Heart left ventricle (tissue), 16 donors: ENCODE data around the gene SLC7A1. TPM values are rescaled to one million over a fixed set of nuclear protein-coding genes. Genes with fewer than 3 reads are reported as not detected.

Source experiments
- ATAC-seq, 4 donors: fragments of 200-7000 bp; cut with Tn5 transposase; one replicate each; pipeline ENCODE4 v1.9.1; 2020 to 2022; ENCODE audit warnings: moderate library complexity in 4 of 4, mild to moderate bottlenecking in 3 of 4, moderate number of reproducible peaks in 1 of 4
- DNase-seq, 5 donors: peaks; one replicate each; pipeline ENCODE4 v3.0.0-alpha.2; 2020
- H3K27ac ChIP-seq, 12 donors: fragments of 200-600 bp; sonication (generic) in 4 of 12; one replicate each; pipeline versions ENCODE4 v1.5.0 to v1.8.0; 2016 to 2022; ENCODE audit warnings: mild to moderate bottlenecking in 2 of 12
- H3K27me3 ChIP-seq, 9 donors: fragments of 200-600 bp; sonication (generic) in 2 of 9; one replicate each; pipeline versions ENCODE4 v1.5.1 to v1.8.0; 2016 to 2022; ENCODE audit warnings: mild to moderate bottlenecking in 3 of 9
- H3K36me3 ChIP-seq, 9 donors: fragments of 200-600 bp; sonication (generic) in 2 of 9; one replicate each; pipeline versions ENCODE4 v1.5.0 to v1.8.0; 2018 to 2022; ENCODE audit warnings: mild to moderate bottlenecking in 2 of 9
- H3K4me1 ChIP-seq, 12 donors: fragments of 200-600 bp; sonication (generic) in 4 of 12; one replicate each; pipeline versions ENCODE4 v1.5.0 to v1.8.0; 2016 to 2022; ENCODE audit warnings: mild to moderate bottlenecking in 3 of 12
- H3K4me3 ChIP-seq, 12 donors: fragments of 200-600 bp; sonication (generic) in 4 of 12; one replicate each; pipeline versions ENCODE4 v1.5.0 to v1.8.0; 2017 to 2022; ENCODE audit warnings: mild to moderate bottlenecking in 9 of 12, moderate library complexity in 4 of 12
- H3K9me3 ChIP-seq, 12 donors: fragments of 200-600 bp; sonication (generic) in 4 of 12; one replicate each; pipeline versions ENCODE4 v1.5.0 to v1.8.0; 2016 to 2022; ENCODE audit warnings: mild to moderate bottlenecking in 1 of 12
- CTCF ChIP-seq, 12 donors: fragments of 200-600 bp; sonication (generic) in 4 of 12; IDR thresholded peaks; one replicate each; pipeline versions ENCODE4 v1.5.0 to v1.8.0; 2018 to 2022; ENCODE audit warnings: antibody characterized with exemption in 12 of 12, mild to moderate bottlenecking in 5 of 12
- POLR2A ChIP-seq, 2 donors: fragments of 450-650 bp; IDR thresholded peaks; one replicate each; pipeline ENCODE4 v1.6.1; 2017; ENCODE audit warnings: antibody characterized with exemption in 2 of 2, mild to moderate bottlenecking in 2 of 2, moderate library complexity in 2 of 2
- WGBS, 4 donors: extraction: QIAGEN DNeasy Blood & Tissue Kit in 2 of 4; methylation state at CpG; one replicate each; pipeline versions ENCODE4 v1.1.5 to v1.1.7; 2013 to 2018; 5-methylcytosine and 5-hydroxymethylcytosine counted together
- intact Hi-C, 10 donors: fragments of 100-400 bp; cut with DNase I; formaldehyde crosslinking; loops; one replicate each; pipeline versions ENCODE4 v1.11.1 to v1.14.2; 2022
- polyA plus RNA-seq, 2 donors: library from polyadenylated mRNA; stranded (reverse); fragments of 200-250 nt; gene quantifications; one replicate each; pipeline ENCODE4 v1.2.3, GENCODE V29; 2013
- total RNA-seq, 9 donors: library from RNA; depleted of rRNA in 2 of 9; stranded (reverse); fragments of >200 nt in 2 of 9; fragmentation: NEBNext Ultra II Directional in 3 of 9; extraction: Animal tissue kit (Norgen Biotek cat#: 25700) in 3 of 9; gene quantifications; one replicate each; pipeline versions ENCODE4 v1.1.0 to v1.2.4, GENCODE V29; 2016 to 2023
- donor health status: ischemic (EF 13 %, LVEDD 7.1; RV severe dilation, severe dysfunction).
- donor health status: healthy with polysubstance abuse.
- donor health status: DM: no; HTN: yes; CAD: no.
- donor health status: DM: no; HTN: no; CAD: no.
- donor health status: ischemic (EF 25% LVEDD 6.9; RV normal size, moderate dysfunction).
- donor health status: ischemic (EF 25% LVEDD 5.7; RV mildly dilated, moderate dysfunction).
- donor health status: healthy.
- donor health status: DM: yes; HTN: yes; CAD: no.
- donor health status: ischemic (EF 35%, LVEDD 5.7; RV mildly dilated, moderate dysfunction).
- donor health status: nonischemic (EF 11% LVEDD 7.7; RV severe dilation, severe dysfunction).
- donor health status: DM: yes; HTN: yes; CAD: no.
- donor health status: PGD.
- donor health status: ischemic (EF 29% LVEDD 5.4; RV normal size, mild dysfunction).
- donor health status: nonischemic (EF 23%, LVEDD 6.1; RV moderate dilation, normal function).

Gene SLC7A1
- total and polyA plus RNA-seq, 11 donors: 3.5 to 66.7 (median 14.3) TPM

- 74 to 90% (median 85%) methylated on average over 12 to 32 of the region's 32 CpGs for WGBS, 4 donors
These were observed 81.3 kb downstream of the SLC7A1 start for GRCh38 chr13:29513981-29514719.

GRCh38 chr13:29513002-29513980 lies 82.2 kb downstream of the SLC7A1 start:
- DNase-seq: no peak
- H3K4me3 ChIP-seq: no peak overlapping the region
- no peaks in the 10 kb centered on the region for H3K27me3 ChIP-seq
- H3K4me1 ChIP-seq: peaks cover 0 to 22% (median 7%) of the 10 kb centered on the region in 12 donors
- H3K27ac ChIP-seq: peak overlapping the region in 3 of 12 donors; percentile 19 to 54 (median 42)
- ATAC-seq: peak in 1 of 4 donors; percentile 4
- H3K36me3 ChIP-seq: peaks cover 0 to 56% (median 17%) of the 10 kb centered on the region in 9 donors
- no peaks in the 10 kb centered on the region for H3K9me3 ChIP-seq
- TF ChIP-seq CTCF (IDR thresholded peaks at IDR 0.05): no peak
- TF ChIP-seq POLR2A (IDR thresholded peaks at IDR 0.05): no peak
- intact Hi-C loops: loop anchor here in 2 of 10 donors (5.0 kb wide), 1 partner anchor 79 kb away; no protein-coding TSS in a partner anchor
- WGBS, 4 donors: 91 to 98% (median 95%) methylated on average over 22 to 24 of the region's 24 CpGs

More at GRCh38 chr13:29513981-29514719, 81.3 kb downstream of the SLC7A1 start:
- H3K9me3 ChIP-seq: no peaks in the 10 kb centered on the region
- H3K27ac ChIP-seq: peak overlapping the region in 3 of 12 donors; percentile 19 to 54 (median 42)
- no peak overlapping the region for H3K4me3 ChIP-seq
- H3K4me1 ChIP-seq: peaks cover 0 to 13% (median 0%) of the 10 kb centered on the region in 12 donors
- H3K27me3 ChIP-seq: no peaks in the 10 kb centered on the region
- no peak for DNase-seq
- intact Hi-C loops: loop anchor here in 2 of 10 donors (5.0 kb wide), 1 partner anchor 78 kb away; no protein-coding TSS in a partner anchor
- TF ChIP-seq POLR2A (IDR thresholded peaks at IDR 0.05) (no peak), CTCF (IDR thresholded peaks at IDR 0.05) (no peak)
- peak; percentile 32 to 61 (median 56) for ATAC-seq
- H3K36me3 ChIP-seq: peaks cover 0 to 64% (median 17%) of the 10 kb centered on the region in 9 donors

- intact Hi-C loops: loop anchor here in 3 of 10 donors (2.0 to 5.0 kb wide), 2 partner anchors 80 to 197 kb away; no protein-coding TSS in a partner anchor
- Histone ChIP-seq H3K27me3 (no peaks in the 10 kb centered on the region), H3K9me3 (no peaks in the 10 kb centered on the region), H3K4me3 (no peak overlapping the region), H3K27ac (no peak overlapping the region), H3K36me3 (peaks cover 0 to 43% (median 13%) of the 10 kb centered on the region in 9 donors), H3K4me1 (peaks cover 0 to 35% (median 15%) of the 10 kb centered on the region in 12 donors)
- no peak for TF ChIP-seq POLR2A (IDR thresholded peaks at IDR 0.05)
- no peak for TF ChIP-seq CTCF (IDR thresholded peaks at IDR 0.05)
- WGBS, 4 donors: 79 to 89% (median 84%) methylated on average over 8 of the region's 8 CpGs
- DNase-seq (no peak), ATAC-seq (no peak)
These were observed 83.5 kb downstream of the SLC7A1 start for GRCh38 chr13:29511980-29512379.
